GM21390 (cell line): Measurements from ENCODE around the gene COPB1.
"Not testable (repeated sequence)": the region's sequence is repeated elsewhere in the genome, so short reads cannot be mapped to it uniquely, and the experiment has no call there.

Source experiments
- ATAC-seq: cut with Tn5 transposase; IDR thresholded peaks from one replicate; pipeline ENCODE4 v1.9.1; 2021; ENCODE audit not compliant: unreplicated experiment

COPB1 gene

GRCh38 chr11:14499560-14500180 is at the start of gene COPB1:
Gene COPB1 (minus strand): TSS chr11:14499811. CDS start chr11:14498928, 883 bp downstream.
- peak; percentile 90 for ATAC-seq

GRCh38 chr11:14547440-14547839 is 47.8 kb upstream of the COPB1 start:
- no peak for ATAC-seq

- ATAC-seq, result no peak
Measured at GRCh38 chr11:14546672-14547071, 47.1 kb upstream of the COPB1 start.

- ATAC-seq, result peak; percentile 92
Measured at GRCh38 chr11:14544611-14545010, 45.0 kb upstream of the COPB1 start.

DNA sequence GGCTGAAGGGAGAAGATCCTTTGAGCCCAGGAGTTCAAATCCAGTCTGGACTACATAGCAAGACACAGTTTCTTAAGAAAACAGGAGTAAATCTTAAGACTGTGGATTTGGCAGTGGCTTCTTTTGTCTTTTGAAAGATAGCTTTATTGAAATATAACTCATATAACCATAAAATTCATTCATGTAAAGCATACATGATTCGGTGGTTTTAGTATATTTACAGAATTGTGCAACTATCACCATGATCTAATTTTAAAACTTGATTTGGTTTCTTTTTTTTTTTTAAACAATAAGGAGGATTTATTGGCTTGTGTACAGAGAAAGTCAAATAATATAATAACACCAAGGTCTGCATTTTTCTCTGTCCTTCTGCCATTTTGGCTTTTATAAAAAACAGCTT is 43.6 kb upstream of the COPB1 start:
- ATAC-seq, result no peak

DNA sequence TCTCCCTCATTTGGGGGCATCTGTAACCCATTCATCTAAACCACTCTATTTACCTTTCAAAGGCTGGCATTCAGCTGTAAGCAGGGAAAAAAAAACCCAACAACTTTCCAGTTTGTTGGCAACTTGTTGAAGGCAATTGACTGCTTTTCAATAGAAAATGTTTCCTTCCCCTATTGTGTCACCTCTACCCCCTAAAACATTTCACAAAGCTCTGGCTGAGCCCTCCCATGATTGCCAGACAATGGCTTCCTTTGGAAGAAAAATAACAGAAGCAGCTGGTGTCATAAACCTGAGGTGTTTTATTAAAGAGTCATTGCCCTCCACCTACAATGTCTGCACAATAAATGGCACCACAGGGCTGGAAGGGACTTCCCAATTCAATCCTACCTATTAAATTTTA is 42.7 kb upstream of the COPB1 start:
- no peak for ATAC-seq

- ATAC-seq, result no peak
Measured at GRCh38 chr11:14541192-14541947, 41.8 kb upstream of the COPB1 start.

GRCh38 chr11:14539982-14540421 is 40.4 kb upstream of the COPB1 start:
- no peak for ATAC-seq

DNA sequence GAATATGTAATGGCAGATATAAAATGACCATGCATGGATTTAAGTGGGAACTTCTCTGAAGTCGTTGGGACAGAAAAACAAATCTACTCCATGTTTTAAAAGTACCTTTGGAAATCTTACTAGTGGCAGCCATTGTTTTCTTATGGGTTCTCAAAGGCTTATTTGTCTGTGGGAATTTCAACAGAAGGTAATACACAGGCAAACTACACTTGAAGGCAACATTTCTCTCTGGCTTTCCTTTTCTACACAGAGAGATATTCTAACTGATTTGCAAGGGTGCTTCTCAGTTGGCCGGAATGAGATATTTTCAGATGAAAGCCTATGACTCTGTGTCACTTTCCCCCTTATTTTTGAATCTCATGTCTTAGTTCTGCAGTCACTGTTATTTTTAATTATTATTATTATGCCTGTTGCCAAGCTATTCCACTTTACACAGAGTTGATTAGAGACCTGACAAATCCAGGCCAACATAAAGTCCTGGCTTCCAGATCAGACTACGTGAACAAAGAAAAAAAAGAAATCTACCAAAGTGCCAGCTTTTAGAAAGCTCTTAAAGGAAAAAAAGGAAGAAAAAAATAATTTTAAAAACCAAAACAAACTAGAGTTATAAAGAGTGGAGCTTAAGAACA is 39.4 kb upstream of the COPB1 start:
- ATAC-seq, result no peak

DNA sequence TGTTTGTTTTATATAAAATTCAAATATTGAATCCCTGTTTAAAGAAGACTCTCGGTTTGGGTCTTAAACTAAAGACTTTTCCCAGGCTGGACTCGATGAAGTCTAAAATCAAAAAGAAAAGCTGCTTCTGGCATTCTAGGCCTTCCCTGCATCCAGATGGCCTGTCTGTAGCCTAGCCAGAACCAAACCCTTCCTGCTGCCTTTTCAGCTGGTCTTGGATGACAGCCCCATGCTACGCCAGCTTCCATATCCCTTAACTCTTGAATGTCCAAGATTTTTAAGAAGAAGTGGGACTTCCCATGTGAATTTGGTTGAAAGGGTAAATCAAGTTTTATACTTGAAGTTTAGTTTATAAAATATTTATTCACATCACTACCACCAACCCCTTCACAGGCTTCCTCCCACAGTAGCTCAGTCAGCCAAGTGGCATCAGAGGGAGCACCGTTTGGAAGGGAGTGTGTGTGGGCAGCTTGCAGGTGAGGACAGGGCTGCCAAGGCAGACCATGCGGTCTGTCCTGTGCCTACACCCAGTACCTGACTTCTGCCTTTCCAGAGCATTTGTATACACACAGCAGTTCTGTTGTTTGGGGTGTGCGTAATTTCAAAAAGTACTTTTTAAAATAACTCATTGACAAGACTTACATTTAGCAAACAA is 38.8 kb upstream of the COPB1 start:
- ATAC-seq, result no peak

GRCh38 chr11:14537134-14537599 is 37.6 kb upstream of the COPB1 start:
- peak; percentile 80 for ATAC-seq

- not testable (repeated sequence) for ATAC-seq
Measured at GRCh38 chr11:14535166-14535565, 35.6 kb upstream of the COPB1 start.

DNA sequence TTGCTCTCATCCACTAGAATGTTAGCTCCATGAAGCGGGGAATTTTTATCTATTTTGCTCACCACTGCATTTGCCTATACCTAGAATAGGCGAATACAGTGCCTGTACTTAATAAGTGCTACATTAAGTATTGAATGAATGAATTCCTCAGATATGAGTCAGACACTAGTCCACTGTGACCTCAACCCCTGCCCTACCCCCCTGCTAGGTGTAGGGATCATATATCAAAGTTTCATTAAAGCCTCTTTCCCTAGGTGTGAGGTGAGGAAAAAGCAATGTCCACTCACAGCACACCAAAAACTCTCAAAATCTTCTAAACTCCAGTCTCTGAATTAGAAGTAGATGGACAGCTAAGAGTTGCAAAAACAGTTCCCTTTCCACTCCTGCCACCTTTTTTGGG is 30.3 kb upstream of the COPB1 start:
- no peak for ATAC-seq

GRCh38 chr11:14529321-14529720 is 29.7 kb upstream of the COPB1 start:
- no peak for ATAC-seq

DNA sequence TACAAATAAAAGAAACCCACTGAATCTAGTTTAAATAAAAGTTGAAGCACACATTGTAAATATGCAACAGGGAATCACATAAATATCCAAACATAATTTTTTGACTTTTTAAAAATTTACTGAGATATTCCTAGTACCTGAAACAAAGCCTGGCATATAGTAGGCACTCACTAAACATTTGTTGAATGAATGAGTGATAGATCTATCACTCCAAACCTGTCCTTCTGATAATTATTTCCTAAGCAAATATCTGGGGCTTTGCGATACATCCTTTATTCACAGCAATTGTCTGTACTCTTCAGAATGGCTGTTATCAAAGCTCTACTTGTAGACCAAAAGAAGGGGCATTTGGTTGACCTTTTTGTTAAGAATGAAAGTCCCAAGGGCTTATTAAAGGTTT is 23.2 kb upstream of the COPB1 start:
- no peak for ATAC-seq

DNA sequence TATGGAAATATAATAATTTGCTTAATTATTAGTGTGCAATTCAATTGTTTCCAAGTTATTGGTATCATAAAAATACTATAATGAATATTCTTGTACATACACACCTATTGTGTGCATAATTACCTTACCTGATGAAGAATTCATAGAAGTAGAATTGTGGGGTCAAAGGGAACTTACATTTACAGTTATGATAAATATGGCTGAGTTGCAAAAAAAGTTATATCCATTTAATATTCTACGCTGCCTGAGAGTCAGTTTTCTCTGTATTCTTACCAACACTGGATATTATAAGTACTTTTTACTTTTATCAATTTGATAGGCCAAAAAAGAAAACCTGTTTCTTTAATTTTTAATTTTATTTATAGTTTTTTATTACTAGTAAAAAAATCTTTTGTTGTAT is 22.6 kb upstream of the COPB1 start:
- ATAC-seq, result no peak

- ATAC-seq, result no peak
Measured at GRCh38 chr11:14520747-14521151, 21.1 kb upstream of the COPB1 start.

- ATAC-seq, result peak; percentile 87
Measured at GRCh38 chr11:14519917-14520746, 20.5 kb upstream of the COPB1 start, which contains the start of gene PSMA1. Gene PSMA1 (minus strand): TSS chr11:14520386. CDS start chr11:14520299, 87 bp downstream.

DNA sequence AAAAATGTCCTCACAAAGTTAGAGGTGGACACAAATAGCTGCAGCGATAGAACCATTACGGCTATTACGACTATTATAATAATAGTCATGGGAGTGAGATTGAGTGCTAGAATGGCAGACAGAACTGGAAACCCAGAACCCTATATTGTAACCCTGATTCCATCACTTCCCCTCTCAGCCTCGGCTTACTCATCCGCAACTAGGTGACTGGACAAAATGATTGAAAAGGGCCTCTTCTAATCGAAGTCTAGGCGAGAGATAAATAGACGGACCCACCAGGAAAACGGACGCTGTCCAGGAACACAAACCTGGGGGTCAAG is 19.9 kb upstream of the COPB1 start:
- peak; percentile 7 for ATAC-seq

GRCh38 chr11:14518820-14519219 is 19.2 kb upstream of the COPB1 start:
- no peak for ATAC-seq

- ATAC-seq, result no peak
Measured at GRCh38 chr11:14513800-14514199, 14.2 kb upstream of the COPB1 start.
